ENCODE measurements around the gene C8G.

C8G gene

GRCh38 chr9:136920734-136921231, 24.3 kb upstream of the C8G start:
- TF ChIP-seq CTCF (IDR thresholded peaks at IDR 0.05; ENCODE audit: low read depth, low read length, missing control alignments): no peak
- DNase-seq (ENCODE audit: low read depth): no peak
- H3K4me3 ChIP-seq (ENCODE audit: low read depth, low read length): no peak overlapping the region
- in situ Hi-C loops (cut with HindIII; ENCODE audit: low sequenced_read_pairs): no loop called here

GRCh38 chr9:136921307-136921706, 23.7 kb upstream of the C8G start:
- in situ Hi-C loops (cut with HindIII; ENCODE audit: low sequenced_read_pairs): no loop called here

GRCh38 chr9:136921718-136922117, 23.3 kb upstream of the C8G start:
- in situ Hi-C loops (cut with HindIII; ENCODE audit: low sequenced_read_pairs): no loop called here
- no peak for TF ChIP-seq CTCF (IDR thresholded peaks at IDR 0.05; ENCODE audit: low read depth, low read length, missing control alignments)
- no peak for DNase-seq (ENCODE audit: low read depth)
- H3K4me3 ChIP-seq (ENCODE audit: low read depth, low read length): no peak overlapping the region

More at GRCh38 chr9:136921307-136921706, 23.7 kb upstream of the C8G start:
- TF ChIP-seq CTCF (IDR thresholded peaks at IDR 0.05; ENCODE audit: low read depth, low read length, missing control alignments): no peak
- no peak overlapping the region for H3K4me3 ChIP-seq (ENCODE audit: low read depth, low read length)
- DNase-seq (ENCODE audit: low read depth): no peak

- in situ Hi-C loops (cut with HindIII; ENCODE audit: low sequenced_read_pairs): no loop called here
- no peak for TF ChIP-seq CTCF (IDR thresholded peaks at IDR 0.05; ENCODE audit: low read depth, low read length, missing control alignments)
- H3K4me3 ChIP-seq (ENCODE audit: low read depth, low read length): no peak overlapping the region
- DNase-seq (ENCODE audit: low read depth): no peak
These were observed 22.5 kb upstream of the C8G start for GRCh38 chr9:136922540-136922939.

GRCh38 chr9:136923881-136924280, 21.2 kb upstream of the C8G start:
- H3K4me3 ChIP-seq (ENCODE audit: low read depth, low read length): no peak overlapping the region
- in situ Hi-C loops (cut with HindIII; ENCODE audit: low sequenced_read_pairs): no loop called here
- DNase-seq (ENCODE audit: low read depth): no peak
- TF ChIP-seq CTCF (IDR thresholded peaks at IDR 0.05; ENCODE audit: low read depth, low read length, missing control alignments): no peak

- in situ Hi-C loops (cut with HindIII; ENCODE audit: low sequenced_read_pairs): no loop called here
- no peak overlapping the region for H3K4me3 ChIP-seq (ENCODE audit: low read depth, low read length)
- TF ChIP-seq CTCF (IDR thresholded peaks at IDR 0.05; ENCODE audit: low read depth, low read length, missing control alignments): no peak
- DNase-seq (ENCODE audit: low read depth): no peak
These were observed 19.5 kb upstream of the C8G start for GRCh38 chr9:136925414-136926153.
